ENCODE data around the gene LLCFC1. TPM values are rescaled to one million over a fixed set of nuclear protein-coding genes. Genes with fewer than 3 reads are reported as not detected.

The LLCFC1 gene
- total and polyA plus RNA-seq, 3 donors from 2014 or later: 14.1 to 73.2 (median 38.5) TPM

DNA sequence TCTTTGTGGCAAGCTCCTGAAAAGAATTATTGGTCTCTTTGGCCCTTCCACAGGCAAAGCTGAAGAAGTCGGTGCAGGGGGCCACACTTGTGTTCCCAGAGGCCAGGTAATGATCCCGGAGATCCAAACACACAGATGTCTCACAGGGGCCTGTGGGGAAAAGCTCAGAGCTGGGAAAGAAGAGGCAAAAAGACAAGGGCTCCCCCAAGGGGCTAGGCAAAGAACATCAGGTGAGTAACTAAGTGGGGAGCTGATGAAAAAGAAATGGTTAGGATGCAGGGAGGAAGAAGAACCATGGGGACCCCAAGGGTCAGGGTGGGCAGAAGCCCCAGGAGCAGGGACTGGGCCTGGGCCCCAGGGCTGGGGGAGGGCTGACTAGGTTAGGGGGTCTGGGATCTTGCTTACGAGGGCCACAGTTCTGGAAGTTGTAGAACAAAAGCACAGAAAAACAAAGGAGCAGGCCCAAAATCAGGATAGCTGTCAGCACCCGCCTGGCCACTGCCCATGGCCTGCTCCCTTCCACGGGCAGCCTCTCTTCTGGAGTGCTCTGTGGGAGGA, 21.8 kb downstream of the LLCFC1 start:
- H3K9me3 ChIP-seq: no peaks in the 10 kb centered on the region
- H3K36me3 ChIP-seq (ENCODE audit: low read depth, missing control alignments): no peaks in the 10 kb centered on the region
- peak overlapping the region in 1 of 2 donors; percentile 58 for H3K4me3 ChIP-seq
- H3K27ac ChIP-seq: no peak overlapping the region
- TF ChIP-seq, protein P1, sequence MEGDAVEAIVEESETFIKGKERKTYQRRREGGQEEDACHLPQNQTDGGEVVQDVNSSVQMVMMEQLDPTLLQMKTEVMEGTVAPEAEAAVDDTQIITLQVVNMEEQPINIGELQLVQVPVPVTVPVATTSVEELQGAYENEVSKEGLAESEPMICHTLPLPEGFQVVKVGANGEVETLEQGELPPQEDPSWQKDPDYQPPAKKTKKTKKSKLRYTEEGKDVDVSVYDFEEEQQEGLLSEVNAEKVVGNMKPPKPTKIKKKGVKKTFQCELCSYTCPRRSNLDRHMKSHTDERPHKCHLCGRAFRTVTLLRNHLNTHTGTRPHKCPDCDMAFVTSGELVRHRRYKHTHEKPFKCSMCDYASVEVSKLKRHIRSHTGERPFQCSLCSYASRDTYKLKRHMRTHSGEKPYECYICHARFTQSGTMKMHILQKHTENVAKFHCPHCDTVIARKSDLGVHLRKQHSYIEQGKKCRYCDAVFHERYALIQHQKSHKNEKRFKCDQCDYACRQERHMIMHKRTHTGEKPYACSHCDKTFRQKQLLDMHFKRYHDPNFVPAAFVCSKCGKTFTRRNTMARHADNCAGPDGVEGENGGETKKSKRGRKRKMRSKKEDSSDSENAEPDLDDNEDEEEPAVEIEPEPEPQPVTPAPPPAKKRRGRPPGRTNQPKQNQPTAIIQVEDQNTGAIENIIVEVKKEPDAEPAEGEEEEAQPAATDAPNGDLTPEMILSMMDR (IDR thresholded peaks at IDR 0.05): no peak
- TF ChIP-seq POLR2A (IDR thresholded peaks at IDR 0.05): no peak
- no peak for DNase-seq
- H3K27me3 ChIP-seq: no peaks in the 10 kb centered on the region
- intact Hi-C loops (cut with DNase I; ENCODE audit: low total_unique reads): no loop called here
- H3K4me1 ChIP-seq: peaks cover 11% of the 10 kb centered on the region
- 78 to 79% methylated on average over 5 of the region's 5 CpGs for WGBS, 2 donors

DNA sequence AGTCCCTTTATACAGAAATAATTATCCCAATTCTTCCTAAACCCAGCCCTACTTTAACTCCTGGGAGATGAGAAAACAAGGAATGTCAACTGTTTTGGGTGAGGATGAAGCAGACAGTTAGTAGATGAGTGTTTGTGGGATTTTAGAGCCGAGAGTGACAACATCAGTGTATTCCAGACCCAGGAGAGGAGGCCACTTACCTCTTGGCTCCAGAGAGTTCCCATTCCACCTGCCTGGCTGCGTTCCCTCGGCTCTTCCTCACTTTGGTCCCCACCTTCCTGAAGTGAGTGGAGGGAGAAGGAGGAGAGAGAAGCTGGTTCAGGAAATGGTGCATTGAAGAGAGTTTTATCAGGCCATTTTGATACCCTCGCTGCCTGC, 22.3 kb downstream of the LLCFC1 start:
- 68 to 76% methylated on average over 4 of the region's 4 CpGs for whole genome bisulfite sequencing, 2 donors
- no peak for DNase-seq
- Histone ChIP-seq H3K36me3 (ENCODE audit: low read depth, missing control alignments) (no peaks in the 10 kb centered on the region), H3K27ac (peak overlapping the region in 1 of 2 donors; percentile 13), H3K27me3 (no peaks in the 10 kb centered on the region), H3K4me1 (peaks cover 6% of the 10 kb centered on the region), H3K4me3 (peak overlapping the region; percentile 12 to 58), H3K9me3 (no peaks in the 10 kb centered on the region)
- intact Hi-C loops (cut with DNase I; ENCODE audit: low total_unique reads): no loop called here
- TF ChIP-seq, protein P1 (IDR thresholded peaks at IDR 0.05): no peak
- no peak for TF ChIP-seq POLR2A (IDR thresholded peaks at IDR 0.05)

GRCh38 chr7:142961973-142962926, 23.0 kb downstream of the LLCFC1 start, which contains the start of gene KEL:
TSS of gene KEL (minus strand) at chr7:142962363. CDS start at chr7:142962206, 157 bp downstream.
- 60 to 62% methylated on average over 8 to 9 of the region's 9 CpGs for WGBS, 2 donors
- intact Hi-C loops (cut with DNase I; ENCODE audit: low total_unique reads): no loop called here
- Histone ChIP-seq H3K4me3 (peak within 1 kb of the TSS; percentile 12 to 58), H3K4me1 (peaks cover 4% of the 10 kb centered on the region), H3K36me3 (ENCODE audit: low read depth, missing control alignments) (no peaks in the 10 kb centered on the region), H3K27me3 (no peaks in the 10 kb centered on the region), H3K27ac (peak within 1 kb of the TSS in 1 of 2 donors; percentile 13), H3K9me3 (no peaks in the 10 kb centered on the region)
- TF ChIP-seq POLR2A (IDR thresholded peaks at IDR 0.05): no peak
- TF ChIP-seq, protein P1 (IDR thresholded peaks at IDR 0.05): no peak
- DNase-seq: peak; percentile 55

GRCh38 chr7:142962991-142963390, 23.7 kb downstream of the LLCFC1 start:
- H3K27me3 ChIP-seq: no peaks in the 10 kb centered on the region
- TF ChIP-seq, protein P1 (IDR thresholded peaks at IDR 0.05): no peak
- TF ChIP-seq POLR2A (IDR thresholded peaks at IDR 0.05): no peak
- DNase-seq: no peak
- H3K27ac ChIP-seq: no peak overlapping the region
- no peaks in the 10 kb centered on the region for H3K4me1 ChIP-seq
- no peaks in the 10 kb centered on the region for H3K9me3 ChIP-seq
- H3K36me3 ChIP-seq (ENCODE audit: low read depth, missing control alignments): no peaks in the 10 kb centered on the region
- intact Hi-C loops (cut with DNase I; ENCODE audit: low total_unique reads): no loop called here
- 24 to 78% methylated on average over 1 of the region's 1 CpG for WGBS, 2 donors
- H3K4me3 ChIP-seq: no peak overlapping the region

Data from testis (tissue), 3 donors.